IPS-18a (cell line): ENCODE results near the gene OR52J3.
"Not testable (repeated sequence)": the region's sequence is repeated elsewhere in the genome, so short reads cannot be mapped to it uniquely, and the experiment has no call there.

ENCODE experiments used
- H3K27ac ChIP-seq: one replicate; pipeline ENCODE4 v1.5.1; 2013; ENCODE audit warnings: low read length
- H3K27me3 ChIP-seq: one replicate; pipeline ENCODE4 v1.6.1; 2013; ENCODE audit warnings: mild to moderate bottlenecking, low read length; ENCODE audit not compliant: control insufficient read depth, insufficient read depth
- H3K36me3 ChIP-seq: one replicate; pipeline ENCODE4 v1.6.1; 2013; ENCODE audit warnings: low read depth, low read length; ENCODE audit not compliant: control insufficient read depth
- H3K4me1 ChIP-seq: one replicate; pipeline ENCODE4 v1.6.1; 2013; ENCODE audit warnings: low read depth, low read length; ENCODE audit not compliant: control insufficient read depth
- H3K4me3 ChIP-seq: one replicate; pipeline ENCODE4 v1.5.1; 2013; ENCODE audit warnings: low read length
- H3K9ac ChIP-seq: one replicate; pipeline ENCODE4 v1.6.1; 2013; ENCODE audit warnings: mild to moderate bottlenecking, low read length, moderate library complexity
- H3K9me3 ChIP-seq: one replicate; pipeline ENCODE4 v1.6.1; 2013; ENCODE audit warnings: low read depth, low read length; ENCODE audit not compliant: control insufficient read depth

The OR52J3 gene

DNA sequence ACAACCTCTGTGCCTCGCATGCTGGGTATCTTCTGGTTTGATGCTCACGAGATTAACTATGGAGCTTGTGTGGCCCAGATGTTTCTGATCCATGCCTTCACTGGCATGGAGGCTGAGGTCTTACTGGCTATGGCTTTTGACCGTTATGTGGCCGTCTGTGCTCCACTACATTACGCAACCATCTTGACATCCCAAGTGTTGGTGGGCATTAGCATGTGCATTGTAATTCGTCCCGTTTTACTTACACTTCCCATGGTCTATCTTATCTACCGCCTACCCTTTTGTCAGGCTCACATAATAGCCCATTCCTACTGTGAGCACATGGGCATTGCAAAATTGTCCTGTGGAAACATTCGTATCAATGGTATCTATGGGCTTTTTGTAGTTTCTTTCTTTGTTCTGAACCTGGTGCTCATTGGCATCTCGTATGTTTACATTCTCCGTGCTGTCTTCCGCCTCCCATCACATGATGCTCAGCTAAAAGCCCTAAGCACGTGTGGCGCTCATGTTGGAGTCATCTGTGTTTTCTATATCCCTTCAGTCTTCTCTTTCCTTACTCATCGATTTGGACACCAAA is 516 bp downstream of the OR52J3 start:
- no peaks in the 10 kb centered on the region for H3K9me3 ChIP-seq
- no peak overlapping the region for H3K9ac ChIP-seq
- no peaks in the 10 kb centered on the region for H3K36me3 ChIP-seq
- no peaks in the 10 kb centered on the region for H3K4me1 ChIP-seq
- no peak overlapping the region for H3K4me3 ChIP-seq
- H3K27ac ChIP-seq, result no peak overlapping the region
- H3K27me3 ChIP-seq, result no peaks in the 10 kb centered on the region

DNA sequence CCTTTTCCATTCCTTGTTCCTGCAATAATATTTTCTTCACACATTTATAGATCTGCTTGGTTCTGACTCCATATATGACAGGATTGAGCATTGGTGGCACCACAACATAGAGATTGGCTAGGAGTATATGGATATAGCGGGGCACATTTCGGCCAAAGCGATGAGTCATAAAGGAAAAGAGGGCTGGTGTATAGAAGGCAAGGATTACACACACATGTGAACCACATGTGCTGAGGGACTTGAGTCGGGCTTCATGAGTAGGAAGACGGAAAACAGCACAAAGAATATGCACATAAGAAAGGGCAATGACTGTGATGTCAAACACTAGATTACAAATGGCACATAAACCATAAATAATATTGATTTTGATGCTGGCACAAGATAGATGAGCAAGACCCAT is 12.4 kb downstream of the OR52J3 start:
- H3K27me3 ChIP-seq, H3K27ac ChIP-seq, H3K9ac ChIP-seq, H3K36me3 ChIP-seq, H3K4me3 ChIP-seq, H3K4me1 ChIP-seq, H3K9me3 ChIP-seq: not testable (repeated sequence)

DNA sequence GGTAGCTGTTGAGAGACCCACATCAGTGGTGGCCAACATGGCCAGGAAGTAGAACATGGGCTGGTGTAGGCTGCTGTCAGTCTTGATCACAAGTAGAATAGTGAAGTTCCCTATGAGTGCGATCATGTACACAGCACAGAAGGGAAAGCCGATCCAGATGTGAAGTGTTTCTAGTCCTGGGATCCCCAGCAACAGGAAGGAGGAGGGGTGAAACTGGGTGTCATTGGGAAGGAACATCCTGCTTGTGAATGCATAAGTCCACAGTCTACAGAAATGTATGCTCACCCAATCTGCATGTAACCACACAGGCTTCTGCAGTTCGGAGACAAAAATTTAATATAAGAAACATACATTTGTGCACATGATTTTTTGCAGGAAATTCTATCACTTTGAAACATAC is 13.1 kb downstream of the OR52J3 start, which contains the start of gene OR52E2:
TSS of gene OR52E2 (minus strand) at position 237 of the 400 bp plus-strand sequence. CDS start at position 237, 0 bp downstream.
- H3K4me3 ChIP-seq, result no peak within 1 kb of the TSS
- H3K27me3 ChIP-seq, result no peaks in the 10 kb centered on the region
- H3K9ac ChIP-seq, result no peak within 1 kb of the TSS
- H3K9me3 ChIP-seq, result no peaks in the 10 kb centered on the region
- no peak within 1 kb of the TSS for H3K27ac ChIP-seq
- no peaks in the 10 kb centered on the region for H3K36me3 ChIP-seq
- H3K4me1 ChIP-seq, result no peaks in the 10 kb centered on the region

DNA sequence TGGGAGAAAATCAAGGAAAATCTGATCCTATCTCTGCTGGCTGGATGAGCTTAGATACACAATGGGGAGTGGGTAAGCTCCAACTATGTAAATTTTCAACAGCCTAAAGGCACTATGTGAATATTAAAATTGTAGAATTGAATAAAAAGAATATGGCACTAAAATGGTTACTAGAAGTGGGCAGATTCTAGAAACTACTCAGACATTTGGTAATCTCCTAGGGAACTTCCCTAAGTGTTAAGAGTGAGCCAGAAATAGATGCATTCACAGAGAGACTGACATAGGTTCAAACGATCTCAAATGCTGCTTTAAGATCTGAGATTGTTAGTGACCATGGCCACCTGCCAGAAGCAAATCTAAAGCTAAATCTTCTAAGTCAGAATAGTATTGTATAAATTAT is 18.7 kb downstream of the OR52J3 start:
- no peaks in the 10 kb centered on the region for H3K9me3 ChIP-seq
- no peaks in the 10 kb centered on the region for H3K4me1 ChIP-seq
- H3K9ac ChIP-seq, result no peak overlapping the region
- no peaks in the 10 kb centered on the region for H3K36me3 ChIP-seq
- H3K27ac ChIP-seq, result no peak overlapping the region
- no peak overlapping the region for H3K4me3 ChIP-seq
- H3K27me3 ChIP-seq, result no peaks in the 10 kb centered on the region

DNA sequence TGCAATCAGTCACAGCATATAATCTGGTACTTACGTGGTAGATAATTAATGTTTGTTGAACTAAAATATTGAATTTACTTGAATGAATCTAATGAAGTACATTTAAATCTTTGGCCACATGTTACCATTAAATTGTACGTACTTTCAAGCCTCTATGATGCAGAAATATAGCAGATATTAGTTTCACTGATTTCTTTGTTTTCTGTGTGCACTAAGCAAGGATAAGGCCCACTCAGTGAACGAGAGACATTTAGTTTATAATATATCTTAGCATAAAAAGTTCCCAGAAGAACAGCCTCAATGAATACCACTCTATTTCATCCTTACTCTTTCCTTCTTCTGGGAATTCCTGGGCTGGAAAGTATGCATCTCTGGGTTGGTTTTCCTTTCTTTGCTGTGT is 22.9 kb downstream of the OR52J3 start, which contains the start of gene OR52E1:
TSS of gene OR52E1 (plus strand) at position 301 of the 400 bp plus-strand sequence.
- Histone ChIP-seq H3K36me3 (no peaks in the 10 kb centered on the region), H3K4me3 (no peak within 1 kb of the TSS), H3K9me3 (no peaks in the 10 kb centered on the region)

DNA sequence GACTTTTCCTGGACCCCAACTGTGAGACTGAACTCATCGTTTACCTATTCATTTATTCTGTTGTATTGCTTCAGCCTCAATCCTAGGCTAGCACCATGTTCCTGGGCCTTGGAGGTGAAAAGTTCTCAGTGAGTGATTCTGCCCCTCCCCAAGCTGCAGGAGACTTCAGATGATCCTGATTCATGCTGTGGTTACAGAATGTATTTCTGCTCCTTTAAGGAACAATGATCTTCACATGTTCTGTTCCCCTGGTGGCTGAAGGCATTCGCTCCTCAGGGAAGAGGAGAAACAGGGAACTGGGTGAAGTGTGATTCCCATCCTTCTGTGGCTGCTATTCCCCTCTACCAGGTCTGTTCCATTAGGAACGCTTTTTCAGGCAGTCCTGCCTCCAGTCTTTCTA is 25.5 kb downstream of the OR52J3 start:
- no peak overlapping the region for H3K4me3 ChIP-seq
- no peak overlapping the region for H3K9ac ChIP-seq
- no peaks in the 10 kb centered on the region for H3K27me3 ChIP-seq
- no peaks in the 10 kb centered on the region for H3K9me3 ChIP-seq
- no peak overlapping the region for H3K27ac ChIP-seq
- no peaks in the 10 kb centered on the region for H3K36me3 ChIP-seq
- no peaks in the 10 kb centered on the region for H3K4me1 ChIP-seq

More for the DNA sequence above, 22.9 kb downstream of the OR52J3 start, which contains the start of gene OR52E1:
- Histone ChIP-seq H3K9ac (no peak within 1 kb of the TSS), H3K27ac (no peak within 1 kb of the TSS), H3K27me3 (no peaks in the 10 kb centered on the region), H3K4me1 (no peaks in the 10 kb centered on the region)

DNA sequence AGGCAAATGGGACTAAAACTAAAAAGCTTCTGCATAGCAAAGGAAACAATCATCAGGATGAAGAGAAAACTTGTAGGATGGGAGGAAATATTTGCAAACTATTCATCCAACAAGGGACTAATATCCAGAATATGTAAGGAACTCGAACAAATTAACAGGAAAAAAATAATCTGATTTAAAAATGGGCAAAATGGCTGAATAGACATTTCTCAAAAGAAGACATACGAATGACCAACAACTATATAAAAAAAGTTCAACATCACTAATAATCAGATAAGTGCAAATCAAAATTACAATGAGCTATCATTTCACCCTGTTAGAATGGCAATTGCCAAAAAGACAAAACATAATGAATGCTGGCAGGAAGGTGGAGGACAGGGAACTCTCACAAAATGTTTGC is 35.1 kb downstream of the OR52J3 start:
- Histone ChIP-seq H3K27ac (no peak overlapping the region), H3K4me3 (no peak overlapping the region), H3K9me3 (no peaks in the 10 kb centered on the region), H3K27me3 (no peaks in the 10 kb centered on the region), H3K36me3 (no peaks in the 10 kb centered on the region), H3K4me1 (no peaks in the 10 kb centered on the region), H3K9ac (no peak overlapping the region)

DNA sequence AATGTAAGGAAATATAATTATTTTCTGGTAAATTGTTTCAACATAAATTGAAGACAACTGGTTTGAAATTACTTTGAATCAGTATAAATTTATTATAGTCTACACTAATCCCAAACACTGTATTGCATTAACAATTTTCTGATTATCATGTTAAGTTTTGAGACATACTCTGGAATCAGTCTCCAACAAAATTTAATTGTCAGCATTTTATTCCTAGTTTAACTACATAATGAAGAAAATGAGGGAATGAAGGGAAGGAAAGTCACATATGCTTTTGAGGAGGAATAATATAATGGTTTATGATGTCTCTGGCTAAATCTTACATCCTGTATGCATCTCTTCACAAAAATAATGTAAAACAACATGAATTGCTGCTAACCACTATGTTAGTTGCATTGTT is 37.3 kb downstream of the OR52J3 start:
- Histone ChIP-seq H3K9me3 (no peaks in the 10 kb centered on the region), H3K27ac (no peak overlapping the region), H3K36me3 (no peaks in the 10 kb centered on the region), H3K4me1 (no peaks in the 10 kb centered on the region), H3K9ac (no peak overlapping the region), H3K27me3 (no peaks in the 10 kb centered on the region), H3K4me3 (no peak overlapping the region)

DNA sequence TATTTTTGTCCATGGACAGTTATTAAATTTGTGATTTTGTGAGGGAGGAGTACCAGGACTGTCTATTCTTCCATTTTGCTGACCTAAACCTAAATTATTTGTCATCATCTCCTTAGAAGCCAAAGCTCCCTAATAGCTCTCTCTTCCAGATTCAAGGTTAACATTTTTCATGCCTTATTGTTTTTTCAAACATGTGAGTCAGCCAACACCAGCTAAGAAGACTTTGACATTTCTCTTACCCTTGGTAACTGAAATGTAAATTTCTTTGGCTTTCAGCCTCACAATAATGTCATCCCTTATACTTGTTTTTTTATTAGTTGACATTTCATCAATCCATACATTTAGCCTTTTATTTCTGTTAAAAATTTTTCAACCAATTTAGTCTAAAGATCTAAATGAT is 42.2 kb downstream of the OR52J3 start:
- Histone ChIP-seq H3K9ac (no peak overlapping the region), H3K4me1 (no peaks in the 10 kb centered on the region), H3K27me3 (no peaks in the 10 kb centered on the region), H3K27ac (no peak overlapping the region), H3K4me3 (no peak overlapping the region), H3K9me3 (no peaks in the 10 kb centered on the region), H3K36me3 (no peaks in the 10 kb centered on the region)

DNA sequence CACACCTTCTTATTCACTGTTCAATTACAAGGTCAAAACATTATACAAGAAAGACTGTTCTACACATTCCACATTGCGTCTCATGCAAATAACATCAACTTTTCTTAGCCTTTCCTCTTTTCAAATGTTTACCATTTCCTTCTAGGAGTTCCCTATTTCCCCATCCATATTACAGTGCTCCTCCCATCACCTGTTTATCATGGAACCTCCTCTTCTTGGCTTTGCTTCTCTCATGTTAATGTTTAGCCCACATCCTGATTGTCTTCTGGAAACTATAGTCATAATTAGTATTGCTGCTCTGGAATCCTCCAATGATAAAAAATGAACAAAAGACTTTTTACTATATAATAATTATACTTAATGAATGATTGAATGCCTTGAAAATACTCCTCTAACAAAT is 44.3 kb downstream of the OR52J3 start:
- Histone ChIP-seq H3K27ac (no peak overlapping the region), H3K4me1 (no peaks in the 10 kb centered on the region), H3K9ac (no peak overlapping the region), H3K9me3 (no peaks in the 10 kb centered on the region), H3K36me3 (no peaks in the 10 kb centered on the region), H3K4me3 (no peak overlapping the region), H3K27me3 (no peaks in the 10 kb centered on the region)

DNA sequence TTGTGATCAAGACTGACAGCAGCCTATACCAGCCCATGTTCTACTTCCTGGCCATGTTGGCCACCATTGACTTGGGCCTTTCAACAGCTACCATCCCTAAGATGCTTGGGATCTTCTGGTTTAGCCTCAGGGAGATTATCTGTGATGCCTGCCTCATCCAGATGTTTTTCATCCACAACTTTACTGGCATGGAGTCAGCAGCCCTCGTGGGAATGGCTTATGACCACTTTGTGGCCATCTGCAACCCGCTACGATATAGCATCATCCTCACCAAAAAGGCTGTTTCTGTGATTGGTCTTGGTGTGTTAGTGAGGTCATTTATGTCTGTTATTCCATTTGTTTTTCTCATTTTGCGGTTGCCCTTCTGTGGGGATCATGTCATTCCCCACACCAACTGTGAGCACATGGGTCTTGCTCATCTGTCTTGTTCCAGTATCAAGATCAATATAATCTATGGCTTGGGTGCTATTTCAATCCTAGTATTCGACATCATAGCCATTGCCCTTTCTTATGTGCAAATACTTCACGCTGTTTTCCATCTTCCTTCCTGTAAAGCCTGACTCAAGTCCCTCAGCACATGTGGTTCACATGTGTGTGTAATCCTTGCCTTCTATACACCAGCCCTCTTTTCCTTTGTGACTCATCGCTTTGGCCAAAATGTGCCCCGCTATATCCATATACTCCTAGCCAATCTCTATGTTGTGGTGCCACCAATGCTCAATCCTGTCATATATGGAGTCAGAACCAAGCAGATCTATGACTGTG is 46.7 kb downstream of the OR52J3 start:
- H3K9me3 ChIP-seq, result no peaks in the 10 kb centered on the region
- H3K27ac ChIP-seq, result no peak overlapping the region
- no peaks in the 10 kb centered on the region for H3K36me3 ChIP-seq
- H3K4me3 ChIP-seq, result no peak overlapping the region
- no peaks in the 10 kb centered on the region for H3K27me3 ChIP-seq
- H3K4me1 ChIP-seq, result no peaks in the 10 kb centered on the region
- H3K9ac ChIP-seq, result no peak overlapping the region

DNA sequence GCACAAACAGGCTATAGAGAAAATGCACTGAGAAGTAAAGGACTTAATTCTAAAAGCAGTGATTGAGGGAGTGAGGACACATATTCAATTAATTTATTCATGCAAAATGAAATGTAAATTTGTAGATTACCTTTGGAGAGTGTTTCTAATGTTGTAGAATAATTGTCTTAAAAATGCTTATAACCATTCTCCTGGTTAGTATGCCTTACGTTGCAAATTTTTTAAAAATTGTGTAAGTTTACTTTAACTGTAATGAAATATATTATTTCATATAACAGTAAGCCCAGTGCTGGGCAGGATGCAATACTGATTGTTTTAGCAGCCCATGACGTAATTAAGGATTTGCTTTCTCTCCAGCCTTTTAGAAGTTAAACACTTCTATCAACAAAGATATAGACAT is 49.7 kb downstream of the OR52J3 start:
- Histone ChIP-seq H3K4me1 (no peaks in the 10 kb centered on the region), H3K27ac (no peak overlapping the region), H3K9me3 (no peaks in the 10 kb centered on the region), H3K27me3 (no peaks in the 10 kb centered on the region), H3K9ac (no peak overlapping the region), H3K4me3 (no peak overlapping the region), H3K36me3 (no peaks in the 10 kb centered on the region)
